GDM1 (cell line): Measurements from ENCODE around the gene CMC1.

Experiments
- DNase-seq: peaks from one replicate; lab custom pipeline; 2025; lab: John Stamatoyannopoulos, UW

The CMC1 gene

DNA sequence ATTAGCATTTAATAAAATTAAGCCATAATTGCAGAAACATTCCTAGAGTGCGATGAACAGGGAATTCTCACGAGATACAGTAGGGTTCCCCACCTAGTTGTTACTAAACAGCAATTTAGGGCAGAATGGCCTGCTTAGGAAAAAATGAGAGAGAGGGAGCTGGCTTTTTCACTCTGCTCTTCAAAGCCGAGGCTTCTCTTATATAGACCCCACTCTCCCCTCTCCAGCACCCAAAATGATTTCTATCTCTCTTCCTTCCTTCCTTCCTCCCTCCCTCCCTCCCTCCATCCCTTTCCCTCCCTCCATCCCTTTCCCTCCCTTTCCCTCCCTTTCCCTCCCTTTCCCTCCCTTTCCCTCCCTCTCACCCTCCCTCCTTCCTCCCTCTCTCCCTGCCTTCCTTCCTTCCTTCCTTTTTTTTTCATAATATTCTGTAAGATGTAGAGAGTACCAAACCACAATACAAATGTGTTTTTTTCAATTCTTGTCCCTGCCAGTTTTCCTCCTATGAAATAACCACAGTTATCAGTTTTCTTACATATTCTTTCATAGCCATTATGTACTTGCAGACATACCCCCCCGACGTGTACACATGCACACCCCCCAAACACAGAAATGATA is 59.0 kb downstream of the CMC1 start:
- DNase-seq: no peak

DNA sequence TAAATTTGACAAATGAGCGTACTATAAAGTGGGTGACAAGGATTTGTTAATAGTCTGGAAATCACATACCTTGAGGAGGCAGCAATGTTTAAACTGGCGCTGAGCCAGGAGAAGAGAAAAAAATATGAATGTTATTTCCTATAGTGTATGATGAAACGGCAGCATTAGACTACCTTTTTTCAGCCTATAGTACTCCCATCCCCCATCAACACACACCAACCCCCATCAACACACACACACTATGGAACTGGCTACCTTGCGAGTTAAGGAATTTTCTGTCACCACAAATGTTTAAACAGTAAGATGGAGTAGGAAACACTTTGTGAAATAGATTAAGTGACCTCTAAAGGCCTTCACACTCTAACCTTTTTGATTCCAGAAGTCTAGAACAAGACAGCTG is 60.3 kb downstream of the CMC1 start:
- no peak for DNase-seq

DNA sequence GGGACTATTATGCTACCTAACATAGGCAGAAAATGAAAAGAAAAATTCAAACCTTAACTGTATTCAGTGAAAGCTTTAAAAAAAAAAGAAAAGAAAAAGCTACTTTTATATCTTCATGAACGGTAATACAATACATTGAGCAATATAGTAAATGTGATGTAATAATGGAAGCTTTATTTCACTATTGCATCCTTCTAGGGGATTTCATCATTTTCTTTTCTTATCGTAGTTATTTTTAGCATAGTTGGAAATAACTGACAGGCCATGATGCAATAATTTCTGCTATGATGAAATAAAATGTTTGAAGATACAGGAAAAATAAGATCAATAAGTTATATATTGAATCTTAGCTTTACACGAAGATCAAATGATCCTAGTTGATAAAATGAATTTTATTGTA is 66.8 kb downstream of the CMC1 start:
- no peak for DNase-seq

DNA sequence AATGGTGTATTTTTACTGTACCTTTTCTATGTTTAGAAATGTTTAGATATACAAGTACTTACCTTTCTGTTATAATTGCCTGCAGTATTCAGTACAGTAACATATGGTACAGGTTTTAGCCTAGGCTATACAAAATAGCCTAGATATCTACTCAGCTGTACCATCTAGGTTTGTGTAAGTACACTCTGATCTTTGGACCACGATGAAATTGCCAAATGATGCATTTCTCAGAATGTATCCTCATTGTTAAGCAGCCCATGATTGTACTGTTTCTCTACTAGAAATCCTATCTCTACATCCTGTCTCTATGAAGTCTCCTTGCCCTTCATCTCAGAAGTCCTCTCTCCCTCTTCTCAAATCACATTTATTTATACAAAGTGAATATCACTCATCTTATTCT is 74.3 kb downstream of the CMC1 start:
- DNase-seq: no peak

DNA sequence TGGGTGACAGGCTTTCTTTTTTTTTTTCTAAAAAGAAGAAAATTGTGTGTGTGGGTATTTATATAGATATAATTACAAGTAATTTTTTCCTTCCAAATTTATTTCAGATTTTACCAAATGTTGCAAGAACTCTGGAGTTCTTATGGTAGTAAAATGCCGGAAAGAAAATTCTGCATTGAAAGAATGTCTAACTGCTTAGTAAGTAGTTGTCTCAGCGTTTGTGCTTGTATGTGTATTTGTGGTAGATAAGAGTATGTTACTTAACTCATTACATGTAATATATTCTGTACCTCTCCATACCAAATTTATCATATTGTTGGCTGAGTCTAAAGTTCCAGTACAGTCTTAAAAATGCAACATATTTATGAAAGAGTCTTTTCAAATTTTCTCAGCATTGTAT is 74.8 kb downstream of the CMC1 start:
- no peak for DNase-seq

DNA sequence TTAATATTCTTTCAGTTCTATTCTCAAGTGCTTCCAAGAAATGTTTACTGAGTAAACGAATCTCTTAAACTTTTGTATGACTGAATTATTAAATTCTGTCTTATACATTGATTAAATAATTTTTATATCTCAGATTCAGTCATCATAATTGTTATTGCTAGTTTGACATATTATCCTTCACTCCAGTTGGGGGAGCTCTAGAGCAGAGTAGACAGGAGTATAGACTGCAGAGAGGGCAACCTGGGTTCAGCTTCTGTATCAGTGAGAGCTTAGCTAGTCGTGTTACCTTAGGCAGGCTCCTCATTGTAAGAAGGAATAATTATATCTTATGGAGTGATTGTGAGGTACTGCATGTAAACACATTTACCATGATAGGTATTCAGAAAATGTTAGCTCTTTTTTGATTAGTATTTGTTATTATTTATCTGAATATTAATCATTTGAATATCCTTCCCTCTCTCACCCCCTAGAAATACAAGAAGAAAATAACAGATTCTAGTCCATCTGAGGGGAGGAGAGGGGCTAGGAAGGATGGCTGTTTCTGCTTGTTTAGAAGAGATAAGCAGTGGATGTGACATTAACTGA is 76.1 kb downstream of the CMC1 start:
- DNase-seq: peak; percentile 30

DNA sequence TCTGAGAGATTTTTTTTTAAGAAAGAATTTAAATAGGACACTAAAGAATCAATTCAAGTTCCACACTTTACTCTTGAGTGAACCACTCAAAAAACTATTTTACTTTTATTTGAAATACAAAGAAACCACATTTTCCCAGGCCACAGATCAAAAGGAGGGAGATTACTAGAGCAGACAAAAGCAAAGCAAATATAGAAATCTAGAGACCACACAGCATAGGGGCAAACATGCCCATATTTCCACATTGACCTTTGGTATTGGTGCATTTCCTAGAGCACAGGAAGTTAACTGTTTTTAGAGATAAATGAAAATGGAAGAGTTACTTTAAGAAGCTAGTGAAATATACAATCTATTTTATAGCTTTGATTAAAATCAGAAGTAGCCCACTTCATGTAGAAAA is 79.6 kb downstream of the CMC1 start:
- no peak for DNase-seq

- DNase-seq: no peak
Measured at GRCh38 chr3:28322464-28322863, 81.0 kb downstream of the CMC1 start.

- no peak for DNase-seq
Measured at GRCh38 chr3:28326458-28326926, 85.1 kb downstream of the CMC1 start.

- DNase-seq: no peak
Measured at GRCh38 chr3:28328188-28329151, 87.1 kb downstream of the CMC1 start.

DNA sequence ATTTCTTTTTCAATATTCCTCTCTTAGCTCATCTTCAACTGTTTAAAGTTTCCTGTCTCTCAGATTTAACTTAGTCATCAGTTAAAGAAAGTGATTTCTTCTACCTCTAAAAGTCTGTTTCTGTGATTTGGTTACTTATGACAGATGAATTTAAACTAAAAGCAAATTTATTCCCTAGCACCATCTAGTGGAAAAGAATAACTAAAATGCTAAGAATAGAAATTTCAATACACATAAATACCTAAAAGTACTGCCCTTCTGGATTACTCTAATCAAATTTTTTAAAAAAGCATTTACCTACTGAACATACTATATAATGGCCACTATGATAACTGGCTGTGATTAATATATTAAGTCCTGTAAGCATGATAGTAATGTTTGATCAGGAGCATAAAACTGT is 93.1 kb downstream of the CMC1 start:
- no peak for DNase-seq

DNA sequence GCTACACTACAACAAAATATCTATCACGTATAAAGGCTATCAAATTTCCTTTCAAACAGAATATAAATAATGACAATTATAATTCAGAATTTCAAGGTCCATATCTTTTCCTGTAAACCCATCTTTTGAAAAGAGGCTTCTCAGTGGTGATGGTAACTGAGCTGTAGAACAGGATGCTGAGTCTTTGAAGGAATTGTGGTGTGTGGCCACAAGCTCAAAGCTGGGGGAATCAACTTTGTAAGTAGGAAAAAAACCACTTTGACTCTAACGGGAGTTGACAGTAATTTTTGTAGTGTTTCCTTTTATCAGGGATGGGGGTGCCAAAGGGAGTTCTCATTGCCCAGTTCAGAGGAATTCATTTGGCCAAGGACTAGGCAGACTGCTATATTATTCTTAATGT is 93.8 kb downstream of the CMC1 start:
- DNase-seq: no peak

DNA sequence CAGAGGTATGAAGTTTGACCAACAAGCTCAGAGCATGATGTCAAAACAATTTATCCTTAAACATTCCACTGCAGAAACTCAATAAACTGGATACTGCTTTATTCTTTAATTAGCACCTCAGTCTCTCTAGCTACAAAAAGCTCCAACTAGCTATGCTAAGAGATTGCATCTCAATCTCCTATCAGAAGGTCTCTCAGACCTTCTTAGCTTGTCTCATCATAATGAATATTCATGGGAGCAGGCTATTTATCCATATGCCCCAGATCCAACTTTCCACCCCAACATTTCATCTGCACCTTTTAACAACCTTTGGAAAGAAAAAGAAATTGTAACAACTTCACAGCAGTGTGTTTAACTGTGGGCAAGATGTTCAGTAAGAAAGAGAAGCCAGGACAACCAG is 95.8 kb downstream of the CMC1 start:
- no peak for DNase-seq

- no peak for DNase-seq
Measured at GRCh38 chr3:28343144-28343543, 101.7 kb downstream of the CMC1 start.

- no peak for DNase-seq
Measured at GRCh38 chr3:28345690-28346089, 104.3 kb downstream of the CMC1 start.

DNA sequence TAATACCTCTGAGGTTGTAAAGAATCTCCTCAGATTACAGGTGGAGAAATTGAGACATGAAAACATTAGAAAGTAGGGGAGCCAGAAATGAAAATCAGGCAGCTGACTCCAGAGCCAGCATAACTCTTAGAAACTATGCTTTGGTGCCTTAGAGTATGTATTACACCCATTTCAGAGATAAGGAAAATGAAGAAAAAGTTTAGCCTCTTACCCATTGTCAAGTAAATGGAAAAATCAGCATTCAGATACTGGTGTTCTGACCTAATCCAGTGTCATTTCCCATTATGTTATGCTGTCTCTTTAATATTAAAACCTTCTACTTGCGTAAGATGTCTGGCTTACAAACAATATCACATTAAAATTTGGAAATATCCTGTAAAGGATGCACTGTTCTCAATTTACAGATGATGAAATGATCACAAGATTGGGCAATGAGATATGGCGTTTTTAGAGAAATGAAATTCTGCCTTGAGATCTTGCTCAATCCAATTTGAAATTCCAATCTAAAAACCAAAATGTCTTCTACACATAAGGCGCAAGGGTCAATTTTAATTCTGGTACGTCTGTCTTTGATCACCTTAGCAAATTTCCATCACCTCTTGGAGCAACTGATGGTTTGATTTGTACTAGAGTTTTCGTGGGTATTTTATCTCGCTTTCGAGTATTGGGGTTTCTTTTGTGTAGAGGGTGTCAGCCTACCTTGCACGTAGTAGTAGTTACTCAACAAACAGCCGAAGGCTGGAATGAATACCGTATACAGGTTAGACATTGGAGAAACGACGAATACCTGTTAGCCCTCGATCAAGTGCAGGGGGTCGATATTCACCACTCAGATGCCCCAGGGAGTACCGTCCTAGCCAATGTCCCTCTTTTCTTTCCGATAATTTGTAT is 106.2 kb downstream of the CMC1 start:
- no peak for DNase-seq

GRCh38 chr3:28348265-28348628 is 106.8 kb downstream of the CMC1 start:
- no peak for DNase-seq

DNA sequence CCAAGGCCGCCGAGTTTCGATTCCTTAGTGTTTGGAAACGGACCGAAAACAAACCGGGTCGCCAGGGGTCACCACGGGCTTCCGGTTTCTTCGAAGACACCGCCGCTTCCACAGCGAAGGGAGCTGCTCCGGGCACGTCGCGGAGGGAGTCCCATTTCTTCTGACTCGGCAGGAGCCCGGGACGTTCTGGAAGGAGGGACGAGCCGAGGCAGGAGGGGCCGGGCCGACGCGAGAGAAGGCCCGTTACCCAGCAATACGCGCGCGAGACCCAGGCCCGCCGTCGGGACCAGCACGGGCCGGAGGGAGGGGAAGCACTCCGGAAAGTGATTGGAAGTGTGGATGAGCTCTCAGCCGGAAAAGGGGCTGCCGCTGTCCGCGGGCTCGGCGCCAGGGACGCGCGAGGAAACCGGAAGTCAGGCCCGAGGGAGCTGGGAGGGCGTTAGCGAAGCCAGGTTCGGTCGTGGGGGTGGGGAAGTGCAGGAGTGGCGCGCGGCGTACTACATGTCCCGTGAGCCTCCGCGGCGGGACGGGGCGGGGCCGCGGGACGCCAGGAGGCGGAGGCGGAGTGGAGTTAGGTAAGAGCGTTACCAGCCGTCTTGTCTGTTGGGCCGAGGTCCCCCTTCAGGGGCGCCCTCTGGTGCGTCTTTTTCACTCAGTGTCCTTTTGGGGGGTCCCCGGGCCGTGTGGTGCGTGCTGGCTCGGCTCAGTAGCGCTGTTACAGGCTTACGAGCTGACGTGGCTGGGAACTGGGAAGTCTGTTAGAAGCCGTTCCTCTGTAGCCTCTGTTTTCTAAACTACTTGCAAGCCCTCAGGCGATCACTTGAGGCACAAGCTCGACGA is 107.4 kb downstream of the CMC1 start, which contains the start of the genes AZI2 and ZCWPW2:
TSS of gene AZI2 (minus strand) at position 196 of the 840 bp plus-strand sequence. CDS start 8,207 bp downstream, outside the sequence.
TSS of gene ZCWPW2 (plus strand) at position 93 of the 840 bp plus-strand sequence. CDS start 64,348 bp downstream, outside the sequence.
- DNase-seq: peak; percentile 92

DNA sequence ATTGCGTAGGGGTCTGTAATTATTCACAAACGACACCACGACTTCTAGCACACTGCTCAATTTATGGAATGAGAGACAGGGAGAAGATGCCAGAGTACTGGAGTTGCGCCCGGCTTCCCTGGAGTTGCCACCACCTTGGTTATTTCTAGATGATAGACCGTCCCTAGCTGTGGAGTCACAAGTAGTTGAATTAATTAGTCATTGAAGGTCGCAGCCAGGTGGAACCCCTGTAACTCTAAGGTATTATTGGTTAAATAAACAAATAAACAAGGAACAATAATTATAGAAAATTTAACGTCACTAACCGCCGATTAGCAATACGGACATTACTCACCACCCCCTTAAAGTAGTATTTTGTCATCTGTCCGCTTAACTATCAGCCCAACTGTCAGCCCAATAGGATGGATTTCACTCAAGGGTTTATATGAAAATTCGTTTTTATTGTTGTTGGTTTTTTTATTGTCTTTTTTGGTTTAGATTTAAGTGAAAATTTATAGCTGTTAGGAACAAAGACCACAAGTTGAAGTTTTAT is 108.1 kb downstream of the CMC1 start:
- no peak for DNase-seq
